Spinal cord (tissue), 10 donors: ENCODE results near the gene GPR153. TPM values are rescaled to one million over a fixed set of nuclear protein-coding genes. Genes with fewer than 3 reads are reported as not detected.

ENCODE experiments used
- DNase-seq, 6 donors: peaks; one replicate each; pipeline versions ENCODE4 v3.0.0 to v3.0.0-alpha.2; 2013 to 2015; ENCODE audit warnings: low spot score in 6 of 6, low read depth in 4 of 6
- H3K27ac ChIP-seq: one replicate; pipeline ENCODE4 v1.5.1; 2013; ENCODE audit warnings: low read depth, low read length, control low read depth
- H3K27me3 ChIP-seq: one replicate; pipeline ENCODE4 v1.6.1; 2013; ENCODE audit warnings: low read length; ENCODE audit not compliant: control insufficient read depth, insufficient read depth
- H3K36me3 ChIP-seq: one replicate; pipeline ENCODE4 v1.6.1; 2013; ENCODE audit warnings: low read length; ENCODE audit not compliant: control insufficient read depth, insufficient read depth
- H3K4me1 ChIP-seq: one replicate; pipeline ENCODE4 v1.6.1; 2013; ENCODE audit warnings: low read length; ENCODE audit not compliant: control insufficient read depth, insufficient read depth
- H3K4me3 ChIP-seq: one replicate; pipeline ENCODE4 v1.5.1; 2013; ENCODE audit warnings: low read depth, low read length, control low read depth
- H3K9me3 ChIP-seq: one replicate; pipeline ENCODE4 v1.6.1; 2013; ENCODE audit warnings: low read length; ENCODE audit not compliant: control insufficient read depth, insufficient read depth
- WGBS: methylation state at CpG from one replicate; pipeline ENCODE4 v1.1.5; 2013; ENCODE audit warnings: missing lambda C conversion rate; ENCODE audit not compliant: insufficient coverage; 5-methylcytosine and 5-hydroxymethylcytosine counted together
- polyA plus RNA-seq, 2 donors: library from polyadenylated mRNA; unstranded; fragments of 120-200 nt; gene quantifications; one replicate each; pipeline ENCODE4 v1.2.1, GENCODE V29; 2013; ENCODE audit not compliant: insufficient read length in 2 of 2
- total RNA-seq, 2 donors: library from RNA; depleted of rRNA in 1 of 2; stranded (reverse); fragments of 120-200 nt in 1 of 2; fragments of >200 nt in 1 of 2; gene quantifications; one replicate each; pipeline versions ENCODE4 v1.2.3 to v1.2.4, GENCODE V29; 2013 to 2014
- donor health status: healthy.

Gene GPR153
- total and polyA plus RNA-seq, 4 donors = 9.3 to 49.5 (median 27.6) TPM

GRCh38 chr1:6271554-6271953 is 10.7 kb upstream of the GPR153 start:
- Histone ChIP-seq H3K27ac (peak overlapping the region; percentile 78), H3K9me3 (no peaks in the 10 kb centered on the region), H3K36me3 (peaks cover 71% of the 10 kb centered on the region), H3K27me3 (no peaks in the 10 kb centered on the region), H3K4me1 (peaks cover 90% of the 10 kb centered on the region), H3K4me3 (no peak overlapping the region)
- WGBS = 42% methylated on average over 11 of the region's 12 CpGs
- peak in 2 of 6 donors; percentile 56 to 59 for DNase-seq

GRCh38 chr1:6271006-6271405 is 10.1 kb upstream of the GPR153 start:
- WGBS = 36% methylated on average over 4 of the region's 4 CpGs
- H3K4me1 ChIP-seq = peaks cover 90% of the 10 kb centered on the region

DNA sequence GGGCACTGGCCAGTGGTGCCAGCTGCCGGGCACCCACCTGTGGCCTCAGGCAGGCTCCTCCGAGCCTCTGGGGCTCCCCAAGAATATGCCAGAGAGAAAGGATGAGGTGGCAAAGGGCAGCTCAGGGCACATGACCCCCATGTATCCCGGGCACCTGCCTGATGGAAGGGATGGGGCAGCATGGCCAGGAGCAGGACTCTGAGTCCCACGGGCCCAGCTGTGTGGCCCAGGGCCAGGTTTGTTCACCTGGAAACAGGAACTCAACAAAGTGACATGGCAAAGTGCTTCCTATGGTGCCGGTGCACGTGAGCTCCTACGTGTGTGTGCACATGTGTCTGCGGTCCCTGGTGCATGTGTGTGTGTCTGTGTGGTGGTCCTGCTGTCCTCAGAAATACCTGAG is 9.5 kb upstream of the GPR153 start:
- WGBS = 54% methylated on average over 8 of the region's 8 CpGs

More at GRCh38 chr1:6271006-6271405, 10.1 kb upstream of the GPR153 start:
- peaks cover 68% of the 10 kb centered on the region for H3K36me3 ChIP-seq
- H3K9me3 ChIP-seq = no peaks in the 10 kb centered on the region
- H3K27me3 ChIP-seq = no peaks in the 10 kb centered on the region
- H3K4me3 ChIP-seq = no peak overlapping the region
- peak overlapping the region; percentile 78 for H3K27ac ChIP-seq
- DNase-seq = peak in 2 of 6 donors; percentile 58 to 91

DNA sequence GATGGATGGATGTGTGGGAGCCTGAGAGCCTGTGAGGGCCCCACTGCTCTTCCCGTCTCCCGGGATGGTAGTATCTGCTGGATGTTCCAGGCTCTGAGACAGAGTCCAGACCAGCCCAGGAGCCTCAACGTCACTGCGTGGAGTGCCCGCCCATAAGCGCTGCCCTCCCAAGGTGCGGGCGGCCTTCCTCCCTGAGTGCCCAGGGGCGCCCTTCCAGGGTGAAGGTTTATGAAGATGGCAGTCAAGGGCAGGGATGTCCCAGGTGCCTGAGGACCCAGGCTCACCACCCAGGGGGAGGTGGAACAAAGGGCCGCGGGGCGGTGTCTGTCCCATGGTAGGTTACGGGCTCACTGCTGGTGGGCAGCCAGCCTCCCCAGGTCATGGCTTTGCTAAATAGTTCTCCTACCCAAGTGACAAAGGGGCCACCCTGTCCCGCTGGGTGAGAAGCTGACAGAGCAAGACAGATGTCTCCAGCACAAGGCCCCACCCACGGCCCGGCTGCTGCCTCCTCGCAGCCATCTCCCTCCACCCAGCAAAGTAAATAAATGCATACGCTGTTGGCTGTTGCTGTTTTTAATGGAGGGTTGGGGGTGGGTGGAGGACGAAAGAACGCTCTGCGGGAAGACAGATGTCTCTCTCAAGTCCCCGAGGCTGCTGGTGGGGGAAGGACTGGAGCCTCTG is 9.0 kb upstream of the GPR153 start:
- Histone ChIP-seq H3K4me1 (peaks cover 88% of the 10 kb centered on the region), H3K9me3 (no peaks in the 10 kb centered on the region), H3K36me3 (peaks cover 68% of the 10 kb centered on the region), H3K27ac (peak overlapping the region; percentile 78), H3K4me3 (no peak overlapping the region), H3K27me3 (no peaks in the 10 kb centered on the region)
- peak in 2 of 6 donors; percentile 54 to 57 for DNase-seq
- whole genome bisulfite sequencing = 54% methylated on average over 18 of the region's 22 CpGs

More for the DNA sequence above, 9.5 kb upstream of the GPR153 start:
- DNase-seq = no peak
- no peaks in the 10 kb centered on the region for H3K27me3 ChIP-seq
- H3K4me1 ChIP-seq = peaks cover 85% of the 10 kb centered on the region
- peak overlapping the region; percentile 78 for H3K27ac ChIP-seq
- no peak overlapping the region for H3K4me3 ChIP-seq
- peaks cover 68% of the 10 kb centered on the region for H3K36me3 ChIP-seq
- no peaks in the 10 kb centered on the region for H3K9me3 ChIP-seq

GRCh38 chr1:6269296-6269695 is 8.4 kb upstream of the GPR153 start:
- Histone ChIP-seq H3K27ac (no peak overlapping the region), H3K9me3 (no peaks in the 10 kb centered on the region), H3K4me3 (no peak overlapping the region), H3K27me3 (no peaks in the 10 kb centered on the region), H3K36me3 (peaks cover 67% of the 10 kb centered on the region), H3K4me1 (peaks cover 90% of the 10 kb centered on the region)
- WGBS = 77% methylated on average over 14 of the region's 14 CpGs
- DNase-seq = no peak

- Histone ChIP-seq H3K9me3 (no peaks in the 10 kb centered on the region), H3K4me1 (peaks cover 90% of the 10 kb centered on the region), H3K27me3 (no peaks in the 10 kb centered on the region), H3K4me3 (no peak overlapping the region), H3K27ac (no peak overlapping the region), H3K36me3 (peaks cover 67% of the 10 kb centered on the region)
- WGBS = 72% methylated on average over 21 of the region's 21 CpGs
- peak in 1 of 6 donors; percentile 47 for DNase-seq
Measured at GRCh38 chr1:6268415-6268814, 7.5 kb upstream of the GPR153 start.

GRCh38 chr1:6267686-6268322 is 6.9 kb upstream of the GPR153 start:
- 83% methylated on average over 5 of the region's 12 CpGs for WGBS
- no peak overlapping the region for H3K27ac ChIP-seq
- H3K4me1 ChIP-seq = peaks cover 90% of the 10 kb centered on the region
- DNase-seq = peak in 1 of 6 donors; percentile 51
- no peak overlapping the region for H3K4me3 ChIP-seq
- H3K9me3 ChIP-seq = no peaks in the 10 kb centered on the region
- H3K36me3 ChIP-seq = peaks cover 72% of the 10 kb centered on the region
- no peaks in the 10 kb centered on the region for H3K27me3 ChIP-seq

DNA sequence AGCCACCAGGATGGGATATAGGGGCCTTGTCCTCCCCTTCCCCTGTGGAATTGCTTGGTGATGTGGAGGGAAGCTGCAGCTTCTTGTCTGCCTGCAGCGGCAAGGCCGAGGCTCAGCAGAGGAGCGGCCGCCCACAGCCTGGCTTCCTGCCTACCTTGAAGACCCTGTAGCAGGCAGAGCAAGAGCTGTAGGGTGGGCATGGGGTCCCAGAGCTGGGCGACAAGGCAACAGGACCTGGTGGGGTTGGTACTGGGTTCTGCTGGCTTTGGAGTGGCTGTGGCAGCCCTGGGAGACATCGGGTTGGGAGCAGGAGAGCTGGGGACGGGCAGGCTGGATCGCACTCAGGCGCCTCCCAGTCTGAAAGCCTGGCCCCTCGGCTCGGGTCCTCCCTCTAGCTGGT is 5.7 kb upstream of the GPR153 start:
- DNase-seq = no peak
- Histone ChIP-seq H3K9me3 (no peaks in the 10 kb centered on the region), H3K27me3 (no peaks in the 10 kb centered on the region), H3K27ac (no peak overlapping the region), H3K4me1 (peaks cover 90% of the 10 kb centered on the region), H3K36me3 (peaks cover 67% of the 10 kb centered on the region), H3K4me3 (no peak overlapping the region)
- 83% methylated on average over 11 of the region's 11 CpGs for WGBS

DNA sequence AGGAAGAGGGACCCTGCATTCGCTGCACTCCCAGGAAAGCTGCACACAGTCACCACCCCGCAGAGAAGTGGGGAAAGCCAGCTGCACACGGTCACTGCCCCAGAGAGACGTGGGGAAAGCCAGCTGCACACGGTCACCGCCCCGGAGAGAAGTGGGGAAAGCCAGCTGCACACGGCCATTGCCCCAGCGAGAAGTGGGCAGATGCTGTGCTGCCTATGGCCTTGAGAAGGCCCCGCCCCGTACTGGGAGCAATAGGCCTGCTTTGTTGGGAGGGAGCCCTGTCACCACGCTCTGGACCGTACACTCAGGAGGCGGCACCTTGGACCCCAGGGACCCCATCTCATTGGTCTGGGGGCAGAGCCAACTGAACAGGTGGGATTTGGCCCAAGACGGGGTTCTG is 4.3 kb upstream of the GPR153 start:
- DNase-seq = no peak
- Histone ChIP-seq H3K27ac (no peak overlapping the region), H3K36me3 (peaks cover 56% of the 10 kb centered on the region), H3K9me3 (no peaks in the 10 kb centered on the region), H3K4me3 (no peak overlapping the region), H3K27me3 (no peaks in the 10 kb centered on the region), H3K4me1 (peaks cover 84% of the 10 kb centered on the region)
- 72% methylated on average over 15 of the region's 15 CpGs for WGBS

DNA sequence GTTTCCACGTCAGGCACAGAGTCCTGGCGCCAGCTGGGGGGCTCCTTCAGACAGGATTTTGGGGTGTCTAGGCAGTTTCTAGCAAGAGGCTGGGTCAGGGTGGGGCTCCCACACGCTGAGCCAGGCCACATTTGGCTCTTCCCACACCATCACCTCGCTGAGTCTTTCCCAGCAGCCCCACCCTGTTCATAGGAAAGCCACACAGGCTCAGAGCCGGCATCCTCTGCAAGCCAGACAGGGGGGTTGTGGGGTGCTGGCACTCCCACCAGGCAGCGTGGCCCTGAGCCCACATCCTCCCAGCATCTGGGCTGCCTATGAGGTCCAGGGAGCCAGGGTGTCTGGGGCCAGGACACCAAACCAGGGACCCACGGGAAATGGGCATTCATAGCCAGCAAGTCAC is 2.8 kb upstream of the GPR153 start:
- Histone ChIP-seq H3K9me3 (no peaks in the 10 kb centered on the region), H3K36me3 (peaks cover 47% of the 10 kb centered on the region), H3K4me1 (peaks cover 78% of the 10 kb centered on the region), H3K27ac (no peak overlapping the region), H3K27me3 (no peaks in the 10 kb centered on the region), H3K4me3 (no peak overlapping the region)
- WGBS = 56% methylated on average over 2 of the region's 7 CpGs
- DNase-seq = no peak
